Trophoblast cell (in vitro differentiated cells and primary cell): ENCODE results near the gene RAB33B.
"Not testable (repeated sequence)": the region's sequence is repeated elsewhere in the genome, so short reads cannot be mapped to it uniquely, and the experiment has no call there.

Source experiments
- DNase-seq, 2 donors: peaks; one replicate each; pipeline ENCODE4 v3.0.0-alpha.2; 2016
- H2AFZ ChIP-seq: 2 replicates; pipeline ENCODE4 v1.6.1; 2013; ENCODE audit warnings: low read length, moderate library complexity, mild to moderate bottlenecking; ENCODE audit not compliant: insufficient read depth, poor library complexity
- H2AK5ac ChIP-seq: 2 replicates; pipeline ENCODE4 v1.6.1; 2013; ENCODE audit warnings: mild to moderate bottlenecking, low read length
- H2BK120ac ChIP-seq: 2 replicates; pipeline ENCODE4 v1.6.1; 2013; ENCODE audit warnings: low read length, mild to moderate bottlenecking, moderate library complexity; ENCODE audit not compliant: insufficient read depth, poor library complexity
- H2BK12ac ChIP-seq: 2 replicates; pipeline ENCODE4 v1.6.1; 2013; ENCODE audit warnings: mild to moderate bottlenecking, low read length, moderate library complexity
- H2BK5ac ChIP-seq: 2 replicates; pipeline ENCODE4 v1.6.1; 2013; ENCODE audit warnings: low read length, low read depth, moderate library complexity, mild to moderate bottlenecking; ENCODE audit not compliant: poor library complexity
- H3K14ac ChIP-seq: 2 replicates; pipeline ENCODE4 v1.6.1; 2013; ENCODE audit warnings: mild to moderate bottlenecking, low read length
- H3K18ac ChIP-seq: 2 replicates; pipeline ENCODE4 v1.6.1; 2013; ENCODE audit warnings: mild to moderate bottlenecking, low read length
- H3K23ac ChIP-seq: 2 replicates; pipeline ENCODE4 v1.6.1; 2013; ENCODE audit warnings: low read length
- H3K27ac ChIP-seq: 2 replicates; pipeline ENCODE4 v1.5.1; 2013; ENCODE audit warnings: low read depth, mild to moderate bottlenecking, inconsistent platforms, low read length, moderate library complexity
- H3K27me3 ChIP-seq: 2 replicates; pipeline ENCODE4 v1.6.1; 2013; ENCODE audit warnings: inconsistent platforms, mild to moderate bottlenecking, low read length, moderate library complexity; ENCODE audit not compliant: insufficient read depth
- H3K36me3 ChIP-seq, 2 experiments: 1 replicate in 1 of 2; 2 replicates in 1 of 2; pipeline ENCODE4 v1.6.1; 2013; ENCODE audit warnings: low read length in 2 of 2, mild to moderate bottlenecking in 2 of 2, moderate library complexity in 1 of 2; ENCODE audit not compliant: insufficient read depth in 2 of 2, control insufficient read depth in 1 of 2
- H3K4ac ChIP-seq: 2 replicates; pipeline ENCODE4 v1.6.1; 2013; ENCODE audit warnings: low read depth, mild to moderate bottlenecking, low read length, moderate library complexity
- H3K4me1 ChIP-seq, 2 experiments: 1 replicate in 1 of 2; 2 replicates in 1 of 2; pipeline ENCODE4 v1.6.1; 2013; ENCODE audit warnings: low read length in 2 of 2, mild to moderate bottlenecking in 2 of 2, moderate library complexity in 1 of 2; ENCODE audit not compliant: insufficient read depth in 2 of 2, control insufficient read depth in 1 of 2
- H3K4me2 ChIP-seq: 2 replicates; pipeline ENCODE4 v1.6.1; 2013; ENCODE audit warnings: inconsistent platforms, mild to moderate bottlenecking, low read length, moderate library complexity
- H3K4me3 ChIP-seq: 2 replicates; pipeline ENCODE4 v1.5.1; 2013; ENCODE audit warnings: mild to moderate bottlenecking, low read depth, low read length, inconsistent platforms
- H3K79me1 ChIP-seq: one replicate; pipeline ENCODE4 v1.6.1; 2013; ENCODE audit warnings: low read length
- H3K79me2 ChIP-seq: 2 replicates; pipeline ENCODE4 v1.6.1; 2013; ENCODE audit warnings: low read length, mild to moderate bottlenecking; ENCODE audit not compliant: control insufficient read depth, insufficient read depth, poor library complexity
- H3K9ac ChIP-seq: 2 replicates; pipeline ENCODE4 v1.6.1; 2013; ENCODE audit warnings: mild to moderate bottlenecking, low read length
- H3K9me3 ChIP-seq: 2 replicates; pipeline ENCODE4 v1.6.1; 2013; ENCODE audit warnings: low read depth, mild to moderate bottlenecking, control low read depth, inconsistent platforms, low read length; ENCODE audit not compliant: insufficient read depth
- H4K12ac ChIP-seq: 2 replicates; pipeline ENCODE4 v1.6.1; 2013; ENCODE audit warnings: low read depth, mild to moderate bottlenecking, low read length, moderate library complexity
- H4K8ac ChIP-seq: 2 replicates; pipeline ENCODE4 v1.6.1; 2013; ENCODE audit warnings: low read depth, mild to moderate bottlenecking, low read length, moderate library complexity
- H4K91ac ChIP-seq: one replicate; pipeline ENCODE4 v1.6.1; 2013; ENCODE audit warnings: low read depth, mild to moderate bottlenecking, low read length, moderate library complexity
- WGBS: extraction: QIAGEN DNeasy Blood & Tissue Kit; methylation state at CpG from one replicate; pipeline ENCODE4 v1.1.7; 2013; ENCODE audit warnings: missing lambda C conversion rate; ENCODE audit not compliant: insufficient read length, insufficient coverage; ENCODE audit errors: extremely low coverage; 5-methylcytosine and 5-hydroxymethylcytosine counted together

Gene RAB33B

GRCh38 chr4:139441029-139441428 lies 12.9 kb upstream of the RAB33B start:
- Histone ChIP-seq H3K4ac (no peak overlapping the region), H3K4me3 (no peak overlapping the region), H2AFZ (no peak overlapping the region), H3K9ac (peak overlapping the region; percentile 52), H4K12ac (no peak overlapping the region), H3K4me2 (no peak overlapping the region), H3K79me1 (no peaks in the 10 kb centered on the region), H3K79me2 (no peaks in the 10 kb centered on the region), H3K9me3 (no peaks in the 10 kb centered on the region), H2BK5ac (no peak overlapping the region), H4K91ac (no peak overlapping the region), H3K36me3 (peaks cover 3 to 5% of the 10 kb centered on the region in 2 experiments), H3K14ac (no peak overlapping the region), H3K27me3 (no peaks in the 10 kb centered on the region), H3K23ac (no peak overlapping the region), H3K27ac (no peak overlapping the region), H3K4me1 (peaks cover 0 to 7% of the 10 kb centered on the region in 2 experiments), H4K8ac (no peak overlapping the region), H2BK120ac (no peak overlapping the region), H3K18ac (no peak overlapping the region), H2BK12ac (no peak overlapping the region), H2AK5ac (no peak overlapping the region)
- WGBS = no CpG with 5 or more reads among the region's 4 CpGs
- DNase-seq = peak; percentile 58 to 89

GRCh38 chr4:139443661-139444060 lies 10.3 kb upstream of the RAB33B start:
- no peak overlapping the region for H2BK12ac ChIP-seq
- H2BK120ac ChIP-seq = no peak overlapping the region
- H3K4me3 ChIP-seq = no peak overlapping the region
- H4K91ac ChIP-seq = no peak overlapping the region
- no peak overlapping the region for H4K8ac ChIP-seq
- no peaks in the 10 kb centered on the region for H3K36me3 ChIP-seq
- H3K4me1 ChIP-seq = peaks cover 0 to 4% of the 10 kb centered on the region in 2 experiments
- H2AFZ ChIP-seq = no peak overlapping the region
- H3K4ac ChIP-seq = no peak overlapping the region
- no peak overlapping the region for H2BK5ac ChIP-seq
- H3K18ac ChIP-seq = no peak overlapping the region
- H3K14ac ChIP-seq = no peak overlapping the region
- no peak overlapping the region for H3K4me2 ChIP-seq
- no peak for DNase-seq
- no peaks in the 10 kb centered on the region for H3K79me2 ChIP-seq
- no peak overlapping the region for H4K12ac ChIP-seq
- H3K27me3 ChIP-seq = no peaks in the 10 kb centered on the region
- H3K27ac ChIP-seq = no peak overlapping the region
- H3K9ac ChIP-seq = no peak overlapping the region
- no peaks in the 10 kb centered on the region for H3K79me1 ChIP-seq
- H3K23ac ChIP-seq = no peak overlapping the region
- peaks cover 2% of the 10 kb centered on the region for H3K9me3 ChIP-seq
- WGBS = no CpG with 5 or more reads among the region's 7 CpGs
- H2AK5ac ChIP-seq = no peak overlapping the region

- not testable (repeated sequence) for H3K36me3 ChIP-seq, H3K4me1 ChIP-seq, H3K14ac ChIP-seq, H3K9ac ChIP-seq, H2BK5ac ChIP-seq, H2AK5ac ChIP-seq, H3K4ac ChIP-seq, H2BK12ac ChIP-seq, H3K18ac ChIP-seq, H4K91ac ChIP-seq, H3K4me2 ChIP-seq, H3K23ac ChIP-seq, H3K79me1 ChIP-seq, H3K27me3 ChIP-seq, H4K12ac ChIP-seq, H3K79me2 ChIP-seq, H3K9me3 ChIP-seq, H2AFZ ChIP-seq, H3K27ac ChIP-seq, DNase-seq, H2BK120ac ChIP-seq, H3K4me3 ChIP-seq, H4K8ac ChIP-seq
- WGBS = no CpG with 5 or more reads among the region's 3 CpGs
Observed at GRCh38 chr4:139444881-139445280, 9.0 kb upstream of the RAB33B start.

- not testable (repeated sequence) for H4K8ac ChIP-seq, H2BK5ac ChIP-seq, H2AK5ac ChIP-seq, H3K36me3 ChIP-seq, H3K14ac ChIP-seq, H3K79me2 ChIP-seq, H3K27ac ChIP-seq, H3K18ac ChIP-seq, H3K4me1 ChIP-seq, H3K9ac ChIP-seq, H3K4ac ChIP-seq, H4K91ac ChIP-seq, H3K4me3 ChIP-seq, H3K27me3 ChIP-seq, H3K9me3 ChIP-seq, H4K12ac ChIP-seq, H3K23ac ChIP-seq, H3K4me2 ChIP-seq, H2BK12ac ChIP-seq, H2AFZ ChIP-seq, H2BK120ac ChIP-seq, H3K79me1 ChIP-seq
- peak; percentile 93 to 98 for DNase-seq
- no CpG with 5 or more reads among the region's 4 CpGs for WGBS
Observed at GRCh38 chr4:139447078-139447477, 6.8 kb upstream of the RAB33B start.
